Smooth muscle cell (in vitro differentiated cells): ENCODE measurements around the gene IL36RN. TPM values are rescaled to one million over a fixed set of nuclear protein-coding genes. Genes with fewer than 3 reads are reported as not detected.
A peak's percentile ranks its signal among the peaks of the same experiment; 100 is the strongest.

Experiments used
- DNase-seq: peaks from one replicate; lab custom pipeline; 2025; ENCODE audit not compliant: unreplicated experiment; lab: John Stamatoyannopoulos, UW
- H2AFZ ChIP-seq: fragments of 200-600 bp; sonication (generic); 2 replicates; pipeline ENCODE4 v1.6.0; 2016; ENCODE audit warnings: antibody characterized with exemption, low read depth, mild to moderate bottlenecking
- H3F3A ChIP-seq: fragments of 200-600 bp; sonication (generic); 2 replicates; pipeline ENCODE4 v1.6.0; 2017; ENCODE audit warnings: antibody characterized with exemption, low read depth
- H3K27ac ChIP-seq: fragments of 200-600 bp; sonication (generic); 2 replicates; pipeline ENCODE4 v1.5.1; 2016; ENCODE audit warnings: low read depth, mild to moderate bottlenecking
- H3K27me3 ChIP-seq: fragments of 200-600 bp; sonication (generic); 2 replicates; pipeline ENCODE4 v1.6.1; 2016; ENCODE audit warnings: low read depth, mild to moderate bottlenecking
- H3K36me3 ChIP-seq: fragments of 200-600 bp; sonication (generic); 2 replicates; pipeline ENCODE4 v1.5.1; 2016; ENCODE audit warnings: low read depth
- H3K4me1 ChIP-seq: fragments of 200-600 bp; sonication (generic); 2 replicates; pipeline ENCODE4 v1.5.1; 2016; ENCODE audit warnings: low read depth
- H3K4me2 ChIP-seq: fragments of 200-600 bp; sonication (generic); 2 replicates; pipeline ENCODE4 v1.6.0; 2016; ENCODE audit warnings: mild to moderate bottlenecking
- H3K4me3 ChIP-seq: fragments of 200-600 bp; sonication (generic); 2 replicates; pipeline ENCODE4 v1.5.1; 2016; ENCODE audit warnings: mild to moderate bottlenecking
- H3K79me2 ChIP-seq: fragments of 200-600 bp; sonication (generic); 2 replicates; pipeline ENCODE4 v1.6.0; 2016; ENCODE audit warnings: low read depth, mild to moderate bottlenecking
- H3K9ac ChIP-seq: fragments of 200-600 bp; sonication (generic); 2 replicates; pipeline ENCODE4 v1.6.0; 2016; ENCODE audit warnings: low read depth
- H3K9me3 ChIP-seq: fragments of 200-600 bp; sonication (generic); replicated peaks from 2 replicates; pipeline ENCODE4 v1.5.1; 2016; ENCODE audit warnings: low read depth
- H4K20me1 ChIP-seq: fragments of 200-600 bp; sonication (generic); 2 replicates; pipeline ENCODE4 v1.6.0; 2016; ENCODE audit warnings: low read depth
- WGBS: methylation state at CpG from one replicate; pipeline ENCODE4 v1.1.7; 2016; ENCODE audit warnings: low lambda C conversion rate; 5-methylcytosine and 5-hydroxymethylcytosine counted together
- polyA plus RNA-seq: library from polyadenylated mRNA; unstranded; fragments of >200 nt; fragmentation: Nextera tagmentation; extraction: Ambion mirVana; gene quantifications from 2 replicates; pipeline ENCODE4 v1.2.1, GENCODE V29; 2016
- total RNA-seq: library from RNA; depleted of rRNA; stranded (reverse); fragments of >200 nt; gene quantifications from 2 replicates; pipeline ENCODE4 v1.2.3, GENCODE V29; 2014
- TF ChIP-seq, protein P1 (sequence below): fragments of 200-600 bp; sonication (generic); IDR thresholded peaks from 2 replicates; pipeline ENCODE4 v1.5.1; 2017; ENCODE audit warnings: borderline replicate concordance, mild to moderate bottlenecking, antibody characterized with exemption; ENCODE audit not compliant: insufficient read depth, poor library complexity, severe bottlenecking

IL36RN gene
- total and polyA plus RNA-seq, 2 experiments from 2014 or later = 1.5 to 7.8 TPM

GRCh38 chr2:113098532-113098931, 39.5 kb downstream of the IL36RN start:
- WGBS = 92% methylated on average over 6 of the region's 6 CpGs
- H2AFZ ChIP-seq = no peak overlapping the region
- H3K9me3 ChIP-seq = no peaks in the 10 kb centered on the region
- DNase-seq = no peak
- H3F3A ChIP-seq = no peaks in the 10 kb centered on the region
- H3K4me3 ChIP-seq = no peak overlapping the region
- no peak overlapping the region for H3K27ac ChIP-seq
- no peak overlapping the region for H3K9ac ChIP-seq
- no peaks in the 10 kb centered on the region for H4K20me1 ChIP-seq
- H3K27me3 ChIP-seq = no peaks in the 10 kb centered on the region
- TF ChIP-seq, protein P1, sequence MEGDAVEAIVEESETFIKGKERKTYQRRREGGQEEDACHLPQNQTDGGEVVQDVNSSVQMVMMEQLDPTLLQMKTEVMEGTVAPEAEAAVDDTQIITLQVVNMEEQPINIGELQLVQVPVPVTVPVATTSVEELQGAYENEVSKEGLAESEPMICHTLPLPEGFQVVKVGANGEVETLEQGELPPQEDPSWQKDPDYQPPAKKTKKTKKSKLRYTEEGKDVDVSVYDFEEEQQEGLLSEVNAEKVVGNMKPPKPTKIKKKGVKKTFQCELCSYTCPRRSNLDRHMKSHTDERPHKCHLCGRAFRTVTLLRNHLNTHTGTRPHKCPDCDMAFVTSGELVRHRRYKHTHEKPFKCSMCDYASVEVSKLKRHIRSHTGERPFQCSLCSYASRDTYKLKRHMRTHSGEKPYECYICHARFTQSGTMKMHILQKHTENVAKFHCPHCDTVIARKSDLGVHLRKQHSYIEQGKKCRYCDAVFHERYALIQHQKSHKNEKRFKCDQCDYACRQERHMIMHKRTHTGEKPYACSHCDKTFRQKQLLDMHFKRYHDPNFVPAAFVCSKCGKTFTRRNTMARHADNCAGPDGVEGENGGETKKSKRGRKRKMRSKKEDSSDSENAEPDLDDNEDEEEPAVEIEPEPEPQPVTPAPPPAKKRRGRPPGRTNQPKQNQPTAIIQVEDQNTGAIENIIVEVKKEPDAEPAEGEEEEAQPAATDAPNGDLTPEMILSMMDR = no peak
- H3K79me2 ChIP-seq = no peaks in the 10 kb centered on the region
- no peak overlapping the region for H3K4me2 ChIP-seq
- no peaks in the 10 kb centered on the region for H3K36me3 ChIP-seq
- H3K4me1 ChIP-seq = no peaks in the 10 kb centered on the region

- WGBS = 93% methylated on average over 2 of the region's 2 CpGs
- no peaks in the 10 kb centered on the region for H3K36me3 ChIP-seq
- no peak for DNase-seq
Observed at GRCh38 chr2:113102133-113102532, 43.1 kb downstream of the IL36RN start.

DNA sequence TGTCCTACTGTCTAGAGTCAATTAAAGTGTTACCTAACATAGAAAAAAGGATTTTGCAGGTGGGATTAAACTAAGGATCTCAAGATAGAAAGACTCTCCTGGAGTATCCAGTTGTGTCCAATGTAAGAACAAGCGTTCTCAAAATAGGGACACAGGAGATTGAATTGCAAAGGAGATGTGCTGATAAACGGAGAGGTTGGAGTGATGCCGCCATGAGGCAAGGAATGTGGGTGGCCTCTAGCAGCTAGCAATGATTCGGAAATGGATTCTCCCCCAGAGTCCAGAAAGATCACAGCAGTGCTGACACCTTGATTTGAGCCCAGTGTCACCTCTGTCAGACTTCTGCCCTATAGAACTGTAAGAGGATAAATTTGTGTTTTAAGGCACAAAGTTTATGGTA, 44.3 kb downstream of the IL36RN start:
- H2AFZ ChIP-seq = no peak overlapping the region
- H3K9me3 ChIP-seq = no peaks in the 10 kb centered on the region
- TF ChIP-seq, protein P1 = no peak
- H3K9ac ChIP-seq = no peak overlapping the region
- H3K4me1 ChIP-seq = no peaks in the 10 kb centered on the region
- H3F3A ChIP-seq = peaks cover 5% of the 10 kb centered on the region
- H3K36me3 ChIP-seq = no peaks in the 10 kb centered on the region
- no peak overlapping the region for H3K4me2 ChIP-seq
- no peak for DNase-seq
- no peaks in the 10 kb centered on the region for H4K20me1 ChIP-seq
- H3K79me2 ChIP-seq = no peaks in the 10 kb centered on the region
- H3K4me3 ChIP-seq = no peak overlapping the region
- peak overlapping the region; percentile 90 for H3K27ac ChIP-seq
- 95% methylated on average over 4 of the region's 4 CpGs for WGBS
- H3K27me3 ChIP-seq = no peaks in the 10 kb centered on the region

More at GRCh38 chr2:113102133-113102532, 43.1 kb downstream of the IL36RN start:
- Histone ChIP-seq H2AFZ (no peak overlapping the region), H3K4me3 (no peak overlapping the region), H3K27me3 (no peaks in the 10 kb centered on the region), H3K4me2 (no peak overlapping the region), H3K27ac (no peak overlapping the region), H4K20me1 (no peaks in the 10 kb centered on the region), H3F3A (peaks cover 5% of the 10 kb centered on the region), H3K79me2 (no peaks in the 10 kb centered on the region), H3K9me3 (no peaks in the 10 kb centered on the region), H3K9ac (no peak overlapping the region), H3K4me1 (no peaks in the 10 kb centered on the region)
- TF ChIP-seq, protein P1 = no peak

- Histone ChIP-seq H3K4me1 (no peaks in the 10 kb centered on the region), H3K27ac (peak overlapping the region; percentile 90), H2AFZ (no peak overlapping the region), H3F3A (peaks cover 5% of the 10 kb centered on the region), H3K36me3 (no peaks in the 10 kb centered on the region), H4K20me1 (no peaks in the 10 kb centered on the region), H3K9ac (peak overlapping the region; percentile 55), H3K4me3 (no peak overlapping the region), H3K79me2 (no peaks in the 10 kb centered on the region), H3K4me2 (no peak overlapping the region), H3K27me3 (no peaks in the 10 kb centered on the region), H3K9me3 (no peaks in the 10 kb centered on the region)
- no peak for DNase-seq
- TF ChIP-seq, protein P1 = no peak
- WGBS = 22% methylated on average over 3 of the region's 3 CpGs
Observed at GRCh38 chr2:113104054-113104611, 45.1 kb downstream of the IL36RN start.
